HepG2 (cell line): ENCODE measurements around the gene TGM3.

Source experiments
- ARID3A ChIP-seq: IDR thresholded peaks from 2 replicates; pipeline ENCODE4 v1.6.1; 2012; ENCODE audit warnings: low read depth, low read length, improper control_type of control experiment
- CTCF ChIP-seq: sonication (generic); formaldehyde crosslinking; IDR thresholded peaks from 2 replicates; pipeline ENCODE4 v1.5.0; 2020; ENCODE audit warnings: mild to moderate bottlenecking, missing genetic modification reagents, moderate library complexity
- PHF21A ChIP-seq: sonication (generic); formaldehyde crosslinking; IDR thresholded peaks from 2 replicates; pipeline ENCODE4 v1.5.0; 2020; ENCODE audit warnings: mild to moderate bottlenecking, missing genetic modification reagents
- RAD21 ChIP-seq: fragments of 450-650 bp; formaldehyde crosslinking; IDR thresholded peaks from 2 replicates; pipeline ENCODE4 v1.5.0; 2020; ENCODE audit warnings: mild to moderate bottlenecking
- SIN3A ChIP-seq: IDR thresholded peaks from 2 replicates; pipeline ENCODE4 v1.6.1; 2011; ENCODE audit warnings: low read depth, mild to moderate bottlenecking, control low read depth, low read length, borderline replicate concordance

- no peak for TF ChIP-seq PHF21A (CRISPR knock-in tag)
- TF ChIP-seq RAD21 (CRISPR knock-in tag), result no peak
- no peak for TF ChIP-seq CTCF (CRISPR knock-in tag)
- no peak for TF ChIP-seq ARID3A
- TF ChIP-seq SIN3A, result no peak
Observed at GRCh38 chr20:2378893-2379292, 83.1 kb downstream of the TGM3 start.
